OCI-LY1 (cell line): ENCODE results near the gene TFDP2.

ENCODE experiments used
- H2AFZ ChIP-seq: fragments of 200-600 bp; sonication (generic), shearing (Covaris generic); 2 replicates; pipeline ENCODE4 v1.6.0; 2014; ENCODE audit warnings: antibody characterized with exemption, mild to moderate bottlenecking, low read length
- H3F3A ChIP-seq: fragments of 200-600 bp; sonication (generic), shearing (Covaris generic); 2 replicates; pipeline ENCODE4 v1.6.0; 2014; ENCODE audit warnings: mild to moderate bottlenecking, antibody characterized with exemption, low read length, moderate library complexity; ENCODE audit not compliant: insufficient read depth
- H3K27ac ChIP-seq: fragments of 200-600 bp; sonication (generic); 2 replicates; pipeline ENCODE4 v1.5.1; 2014; ENCODE audit warnings: low read length, mixed run types, mild to moderate bottlenecking, low read depth; ENCODE audit not compliant: poor library complexity, severe bottlenecking
- H3K27me3 ChIP-seq: fragments of 200-600 bp; sonication (generic); 2 replicates; pipeline ENCODE4 v1.6.0; 2014; ENCODE audit warnings: antibody characterized with exemption, mild to moderate bottlenecking, low read length, moderate library complexity; ENCODE audit not compliant: insufficient read depth
- H3K36me3 ChIP-seq: fragments of 200-600 bp; sonication (generic); 2 replicates; pipeline ENCODE4 v1.6.1; 2014; ENCODE audit warnings: mild to moderate bottlenecking, antibody characterized with exemption, low read length, moderate library complexity, mixed read lengths; ENCODE audit not compliant: insufficient read depth
- H3K4me1 ChIP-seq: fragments of 200-600 bp; sonication (generic); 2 replicates; pipeline ENCODE4 v1.5.1; 2014; ENCODE audit warnings: mild to moderate bottlenecking, low read length, moderate library complexity; ENCODE audit not compliant: insufficient read depth, severe bottlenecking
- H3K4me2 ChIP-seq: fragments of 200-600 bp; sonication (generic), shearing (Covaris generic); 2 replicates; pipeline ENCODE4 v1.6.1; 2014; ENCODE audit warnings: low read length
- H3K4me3 ChIP-seq: fragments of 200-600 bp; sonication (generic); 2 replicates; pipeline ENCODE4 v1.5.1; 2014; ENCODE audit warnings: low read length, low read depth, mild to moderate bottlenecking, mixed read lengths; ENCODE audit not compliant: poor library complexity, severe bottlenecking
- H3K79me2 ChIP-seq: fragments of 200-600 bp; shearing (Covaris generic); 2 replicates; pipeline ENCODE4 v1.6.1; 2016; ENCODE audit warnings: mixed run types, low read length, mixed read lengths; ENCODE audit not compliant: insufficient read depth
- H3K9ac ChIP-seq: fragments of 200-600 bp; sonication (generic), shearing (Covaris generic); 2 replicates; pipeline ENCODE4 v1.6.1; 2014; ENCODE audit warnings: mild to moderate bottlenecking, low read length, mixed read lengths
- H3K9me2 ChIP-seq: fragments of 200-600 bp; sonication (generic), shearing (Covaris generic); 2 replicates; pipeline ENCODE4 v1.6.1; 2014; ENCODE audit warnings: low read depth, mild to moderate bottlenecking, low read length, mixed read lengths
- H3K9me3 ChIP-seq: fragments of 200-600 bp; shearing (Covaris generic); 2 replicates; pipeline ENCODE4 v1.6.1; 2014; ENCODE audit warnings: low read length, mixed read lengths
- H4K20me1 ChIP-seq: fragments of 200-600 bp; sonication (generic), shearing (Covaris generic); 2 replicates; pipeline ENCODE4 v1.6.0; 2016; ENCODE audit warnings: mild to moderate bottlenecking, low read length; ENCODE audit not compliant: insufficient read depth
- EZH2 ChIP-seq: fragments of 200-600 bp; sonication (generic), shearing (Covaris generic); IDR thresholded peaks from 2 replicates; pipeline ENCODE4 v1.8.0; 2017; ENCODE audit warnings: borderline replicate concordance, mixed run types, mild to moderate bottlenecking, antibody characterized with exemption, low read length, moderate library complexity, mixed read lengths
- TF ChIP-seq, protein P1 (sequence below): fragments of 200-600 bp; sonication (generic), shearing (Covaris generic); IDR thresholded peaks from 2 replicates; pipeline ENCODE4 v1.5.1; 2017; ENCODE audit warnings: mild to moderate bottlenecking, antibody characterized with exemption, low read length, moderate library complexity, mixed read lengths

TFDP2 gene

DNA sequence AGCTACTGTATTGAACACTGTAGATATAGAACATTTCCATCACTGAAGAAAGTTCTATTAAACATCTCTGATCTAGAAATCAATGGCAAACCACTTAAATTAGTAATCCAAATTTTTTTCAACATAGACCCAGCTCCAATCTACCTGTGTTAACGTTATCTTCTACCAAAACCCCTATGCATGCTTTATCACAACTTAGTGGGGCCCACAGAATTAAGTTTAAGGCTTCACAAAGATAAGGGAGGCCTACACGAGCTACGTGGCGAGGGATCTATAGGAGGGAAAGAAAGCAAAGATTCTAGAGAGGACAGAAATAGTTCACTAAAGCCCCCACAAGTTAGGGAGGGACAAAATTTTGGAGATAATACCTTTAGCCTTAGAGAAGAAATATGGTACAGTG, 116.1 kb downstream of the TFDP2 start:
- no peak for TF ChIP-seq EZH2
- TF ChIP-seq, protein P1, sequence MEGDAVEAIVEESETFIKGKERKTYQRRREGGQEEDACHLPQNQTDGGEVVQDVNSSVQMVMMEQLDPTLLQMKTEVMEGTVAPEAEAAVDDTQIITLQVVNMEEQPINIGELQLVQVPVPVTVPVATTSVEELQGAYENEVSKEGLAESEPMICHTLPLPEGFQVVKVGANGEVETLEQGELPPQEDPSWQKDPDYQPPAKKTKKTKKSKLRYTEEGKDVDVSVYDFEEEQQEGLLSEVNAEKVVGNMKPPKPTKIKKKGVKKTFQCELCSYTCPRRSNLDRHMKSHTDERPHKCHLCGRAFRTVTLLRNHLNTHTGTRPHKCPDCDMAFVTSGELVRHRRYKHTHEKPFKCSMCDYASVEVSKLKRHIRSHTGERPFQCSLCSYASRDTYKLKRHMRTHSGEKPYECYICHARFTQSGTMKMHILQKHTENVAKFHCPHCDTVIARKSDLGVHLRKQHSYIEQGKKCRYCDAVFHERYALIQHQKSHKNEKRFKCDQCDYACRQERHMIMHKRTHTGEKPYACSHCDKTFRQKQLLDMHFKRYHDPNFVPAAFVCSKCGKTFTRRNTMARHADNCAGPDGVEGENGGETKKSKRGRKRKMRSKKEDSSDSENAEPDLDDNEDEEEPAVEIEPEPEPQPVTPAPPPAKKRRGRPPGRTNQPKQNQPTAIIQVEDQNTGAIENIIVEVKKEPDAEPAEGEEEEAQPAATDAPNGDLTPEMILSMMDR: no peak
- H3K36me3 ChIP-seq: peaks cover 16% of the 10 kb centered on the region; the same call in 1 of the 2 replicates

DNA sequence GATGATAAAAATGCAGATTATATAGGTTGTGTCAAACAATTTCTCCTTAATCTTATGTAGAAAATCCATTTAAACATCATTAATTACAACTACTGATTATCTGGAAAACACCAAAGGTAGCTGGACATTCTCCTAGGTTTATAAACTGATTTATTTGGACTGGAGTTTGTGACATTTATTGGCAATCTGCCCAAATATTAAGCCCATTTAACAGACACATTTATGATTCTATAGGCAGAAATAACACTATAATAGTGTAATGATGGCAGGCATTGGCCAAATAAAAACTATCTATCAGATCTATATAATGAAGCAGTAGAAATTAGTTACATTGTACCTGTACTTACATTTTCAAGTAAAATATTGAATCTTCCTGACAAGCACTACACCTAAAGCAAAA, 117.8 kb downstream of the TFDP2 start:
- Histone ChIP-seq H3K9me2 (no peaks in the 10 kb centered on the region), H4K20me1 (no peaks in the 10 kb centered on the region), H3K9ac (no peak overlapping the region), H3K27ac (peak overlapping the region; percentile 63), H3K36me3 (peaks cover 17% of the 10 kb centered on the region), H3K4me2 (no peak overlapping the region), H3K9me3 (peaks cover 7% of the 10 kb centered on the region; the same call in 1 of the 2 replicates), H3K4me1 (peaks cover 23% of the 10 kb centered on the region), H3K27me3 (no peaks in the 10 kb centered on the region), H3F3A (peaks cover 12% of the 10 kb centered on the region; the same call in 1 of the 2 replicates), H2AFZ (no peak overlapping the region), H3K79me2 (peaks cover 24% of the 10 kb centered on the region), H3K4me3 (no peak overlapping the region)
- TF ChIP-seq EZH2: no peak
- TF ChIP-seq, protein P1: no peak

More for the DNA sequence above, 116.1 kb downstream of the TFDP2 start:
- Histone ChIP-seq H3K4me3 (no peak overlapping the region), H3K9me2 (no peaks in the 10 kb centered on the region), H3K4me1 (peaks cover 25% of the 10 kb centered on the region), H3F3A (peaks cover 12% of the 10 kb centered on the region; the same call in 1 of the 2 replicates), H3K9ac (no peak overlapping the region), H2AFZ (no peak overlapping the region), H3K9me3 (peaks cover 7% of the 10 kb centered on the region; the same call in 1 of the 2 replicates), H3K79me2 (peaks cover 7% of the 10 kb centered on the region; the same call in 1 of the 2 replicates), H3K27me3 (no peaks in the 10 kb centered on the region), H4K20me1 (no peaks in the 10 kb centered on the region), H3K4me2 (no peak overlapping the region), H3K27ac (no peak overlapping the region)

DNA sequence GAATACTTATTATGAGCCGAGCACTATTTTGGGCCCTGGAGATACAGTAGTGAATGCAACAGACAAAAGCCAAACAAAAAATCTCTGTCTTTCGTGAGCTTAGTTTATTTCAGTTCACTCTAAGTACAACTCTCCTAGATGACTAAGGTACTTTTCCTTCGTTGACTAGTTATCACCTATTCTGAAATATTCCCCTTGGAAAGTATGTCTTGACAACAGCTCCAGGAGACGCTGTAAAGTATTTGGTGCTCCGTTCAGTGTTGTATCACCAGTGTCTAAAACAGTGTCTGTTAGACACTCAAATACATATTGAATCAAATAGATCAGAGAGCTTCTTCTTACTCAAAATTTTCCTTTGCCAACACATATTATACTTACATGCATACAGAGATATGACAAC, 119.6 kb downstream of the TFDP2 start:
- H3K79me2 ChIP-seq: peaks cover 42% of the 10 kb centered on the region
- peak overlapping the region; percentile 96 for H3K4me2 ChIP-seq
- H3K4me3 ChIP-seq: peak overlapping the region; percentile 88
- peaks cover 22% of the 10 kb centered on the region for H3K36me3 ChIP-seq
- no peak overlapping the region for H2AFZ ChIP-seq
- TF ChIP-seq EZH2: no peak
- TF ChIP-seq, protein P1: no peak
- H3F3A ChIP-seq: peaks cover 12% of the 10 kb centered on the region; the same call in 1 of the 2 replicates
- peaks cover 40% of the 10 kb centered on the region for H3K4me1 ChIP-seq
- peak overlapping the region; percentile 93 for H3K9ac ChIP-seq
- no peaks in the 10 kb centered on the region for H3K27me3 ChIP-seq
- H3K27ac ChIP-seq: peak overlapping the region; percentile 92
- H3K9me3 ChIP-seq: peaks cover 4% of the 10 kb centered on the region; the same call in 1 of the 2 replicates
- no peaks in the 10 kb centered on the region for H3K9me2 ChIP-seq
- H4K20me1 ChIP-seq: no peaks in the 10 kb centered on the region
